Activated gamma-delta T cell treated with Interleukin-2 at 50 U/mL for 16 hours (primary cell): ENCODE measurements around the gene SLC25A29.
"Not testable (repeated sequence)": the region's sequence is repeated elsewhere in the genome, so short reads cannot be mapped to it uniquely, and the experiment has no call there.

Experiments
- DNase-seq: peaks from one replicate; pipeline ENCODE4 v3.0.0-alpha.2; 2020

The SLC25A29 gene

GRCh38 chr14:100309028-100309737, 2.9 kb upstream of the SLC25A29 start:
- no peak for DNase-seq

- DNase-seq: not testable (repeated sequence)
Observed at GRCh38 chr14:100308427-100308792, 2.2 kb upstream of the SLC25A29 start.

GRCh38 chr14:100307766-100308426, 1.7 kb upstream of the SLC25A29 start:
- no peak for DNase-seq

DNA sequence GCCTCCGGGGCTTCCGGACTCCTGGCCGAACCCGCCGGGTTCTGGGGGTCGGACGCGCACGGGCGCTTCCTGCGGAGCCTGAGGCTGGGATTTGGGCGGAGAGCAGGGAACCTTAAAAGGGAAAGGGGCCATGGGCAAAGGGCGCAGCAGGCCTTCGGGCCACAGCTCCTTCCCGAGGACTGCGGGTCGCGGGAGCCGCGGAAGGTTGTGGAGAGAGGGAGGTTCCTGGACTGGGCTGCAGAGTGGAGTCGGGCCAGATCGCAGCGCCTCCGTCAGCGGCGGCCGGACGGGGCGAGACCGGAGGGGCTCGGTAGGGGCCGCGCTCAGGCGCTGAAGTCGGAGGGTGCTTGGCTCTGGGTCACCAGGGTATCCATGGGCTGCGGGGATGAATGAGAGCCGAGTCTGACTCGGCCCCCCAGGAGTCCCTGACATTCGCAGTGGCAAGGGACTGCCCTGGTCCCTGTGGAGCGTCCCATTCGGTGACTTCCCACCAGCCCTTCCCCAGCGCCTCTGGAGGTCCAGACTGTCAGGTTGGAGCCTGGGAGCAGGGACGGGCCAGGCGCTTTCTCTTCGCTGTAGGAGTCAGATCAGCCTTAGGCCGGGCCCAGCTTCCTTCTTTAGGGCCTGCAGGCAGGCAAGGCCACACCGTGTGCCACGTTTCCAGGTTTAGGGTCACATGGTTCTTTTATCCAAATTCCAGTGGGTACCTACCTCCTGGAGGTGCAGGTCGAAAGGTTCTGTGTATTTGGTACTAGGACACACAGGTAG, 938 bp upstream of the SLC25A29 start:
- DNase-seq: no peak

GRCh38 chr14:100305324-100306100, 732 bp downstream of the SLC25A29 start:
- peak; percentile 72 for DNase-seq

- DNase-seq: peak; percentile 13
Observed at GRCh38 chr14:100304825-100305323, 1.4 kb downstream of the SLC25A29 start.

GRCh38 chr14:100303925-100304324, 2.3 kb downstream of the SLC25A29 start:
- no peak for DNase-seq

- no peak for DNase-seq
Observed at GRCh38 chr14:100303179-100303578, 3.1 kb downstream of the SLC25A29 start.

DNA sequence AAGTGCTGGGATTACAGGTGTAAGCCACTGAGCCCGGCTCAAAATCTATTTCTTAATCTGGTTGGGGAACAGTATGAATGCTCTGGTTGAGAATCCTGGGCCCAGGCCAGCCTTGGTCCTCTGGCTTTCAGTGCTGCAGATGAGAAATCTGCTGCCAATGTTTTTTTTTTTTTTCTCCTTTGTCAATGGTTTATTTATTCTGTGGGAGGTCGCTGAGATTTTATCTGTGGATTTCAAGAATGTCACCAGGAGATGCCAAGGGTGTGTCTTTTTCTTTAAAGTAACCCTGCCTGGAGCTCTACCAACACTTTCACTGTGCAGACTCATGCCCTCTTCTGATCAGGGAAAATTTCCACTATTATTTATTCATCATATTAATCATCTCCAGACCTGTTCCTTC, 3.6 kb downstream of the SLC25A29 start:
- DNase-seq: no peak

DNA sequence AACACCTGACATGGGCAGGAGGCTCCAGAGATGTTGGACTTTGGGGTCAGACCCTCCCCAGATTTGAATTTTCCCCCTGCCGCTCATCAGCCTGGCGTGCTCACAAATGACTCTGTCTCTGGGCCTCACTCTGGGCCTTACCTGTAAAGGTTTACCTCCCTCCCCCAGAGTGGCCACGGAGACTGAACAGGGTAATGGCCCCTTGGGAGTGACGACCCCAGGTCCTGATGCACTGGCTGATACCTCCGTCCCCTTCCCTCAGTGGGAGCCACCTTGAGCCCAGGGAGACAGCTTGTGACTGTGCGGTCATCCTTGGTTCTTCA, 7.0 kb downstream of the SLC25A29 start:
- no peak for DNase-seq

GRCh38 chr14:100298551-100299237, 7.5 kb downstream of the SLC25A29 start:
- no peak for DNase-seq

- DNase-seq: no peak
Observed at GRCh38 chr14:100297320-100298300, 8.6 kb downstream of the SLC25A29 start.

DNA sequence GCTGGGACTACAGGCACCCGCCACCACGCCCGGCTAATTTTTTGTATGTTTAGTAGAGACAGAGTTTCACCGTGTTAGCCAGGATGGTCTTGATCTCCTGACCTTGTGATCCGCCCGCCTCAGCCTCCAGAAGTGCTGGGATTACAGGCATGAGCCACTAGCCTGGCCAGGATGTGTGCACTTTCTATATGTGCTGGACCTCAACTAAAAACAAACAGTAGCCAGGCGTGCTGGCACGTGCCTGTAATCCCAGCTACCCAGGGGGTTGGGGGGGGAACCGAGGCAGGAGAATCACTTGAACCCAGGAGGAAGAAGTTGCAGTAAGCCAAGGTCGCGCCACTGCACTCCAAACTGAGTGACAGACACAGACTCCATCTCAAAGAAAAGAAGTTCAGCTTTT, 9.5 kb downstream of the SLC25A29 start:
- not testable (repeated sequence) for DNase-seq

DNA sequence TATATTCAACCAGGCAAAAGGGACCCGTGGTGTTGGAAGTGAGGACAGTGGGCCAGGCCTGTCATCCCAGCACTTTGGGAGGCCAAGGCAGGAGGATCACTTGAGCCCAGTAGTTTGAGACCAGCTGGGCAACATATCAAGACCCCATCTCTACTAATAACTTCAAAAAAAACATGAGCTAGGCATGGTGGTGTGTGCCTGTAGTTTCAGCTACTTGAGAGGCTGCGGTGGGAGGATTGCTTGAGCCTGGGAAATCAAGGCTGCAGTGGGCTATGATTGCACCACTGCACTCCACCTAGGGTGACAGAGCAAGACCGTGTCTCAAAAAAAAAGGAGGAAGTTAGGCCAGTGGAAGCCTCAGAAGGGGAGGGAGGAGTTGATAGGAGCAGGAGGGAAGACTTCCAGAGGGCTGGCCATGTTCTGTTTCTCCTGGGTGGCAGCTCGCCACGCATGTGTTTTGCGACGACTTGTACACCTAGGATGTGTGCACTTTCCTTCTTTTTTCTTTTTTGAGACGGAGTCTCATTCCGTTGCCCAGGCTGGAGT, 10.1 kb downstream of the SLC25A29 start:
- DNase-seq: no peak

DNA sequence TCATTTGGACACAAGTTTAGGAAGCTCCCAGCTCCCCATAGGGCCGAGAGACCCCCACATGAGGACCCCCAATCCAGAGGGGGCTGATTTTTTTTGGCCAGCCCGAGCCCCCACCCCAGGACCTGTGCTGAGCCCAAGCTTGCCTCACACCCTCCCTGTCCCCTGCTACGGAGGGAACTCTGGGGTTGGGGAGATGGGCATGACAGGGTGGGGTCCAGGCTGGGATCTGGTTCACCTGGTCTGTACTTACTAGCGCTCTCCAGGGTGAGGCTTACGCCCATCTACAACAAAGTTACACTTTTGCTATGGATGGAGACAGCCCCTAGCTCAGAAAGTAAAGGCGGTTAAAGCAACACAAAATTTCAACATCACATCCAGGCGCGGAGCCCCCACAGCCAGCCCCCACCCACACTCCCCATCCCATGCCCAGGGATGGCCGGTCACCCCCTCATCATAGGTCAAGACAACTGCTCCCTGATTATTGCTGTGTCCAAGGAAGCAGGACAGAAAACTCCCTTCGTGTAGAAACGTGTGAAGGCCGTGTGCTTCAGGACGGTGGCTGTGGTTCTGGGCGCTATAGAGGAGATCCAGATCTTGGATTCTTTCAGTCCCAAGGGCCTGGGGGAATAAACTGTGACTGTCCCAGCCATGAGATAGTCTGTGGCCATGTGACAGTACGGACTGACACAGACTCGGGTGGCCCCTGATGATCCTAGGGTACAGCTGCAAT, 10.7 kb downstream of the SLC25A29 start:
- DNase-seq: no peak

GRCh38 chr14:100294963-100295330, 11.3 kb downstream of the SLC25A29 start:
- no peak for DNase-seq

GRCh38 chr14:100294213-100294962, 11.9 kb downstream of the SLC25A29 start:
- DNase-seq: no peak

GRCh38 chr14:100293497-100294212, 12.6 kb downstream of the SLC25A29 start:
- no peak for DNase-seq
